C4-2B (cell line): ENCODE data around the gene UNC13B.

Experiments used
- H3K27ac ChIP-seq: fragments of 450-650 bp; 2 replicates; pipeline ENCODE4 v1.5.1; 2017
- CTCF ChIP-seq: fragments of 450-650 bp; conservative IDR thresholded peaks from 2 replicates; pipeline ENCODE4 v1.5.1; 2017; ENCODE audit warnings: mild to moderate bottlenecking
- ZFX ChIP-seq: fragments of 450-650 bp; IDR thresholded peaks from 2 replicates; pipeline ENCODE4 v1.6.1; 2017

UNC13B gene

GRCh38 chr9:35452481-35452880, 290.7 kb downstream of the UNC13B start:
- TF ChIP-seq CTCF = 0 out of 2 replicates have a peak, but pooled peaks have one; percentile 8
- no peak for TF ChIP-seq ZFX
- H3K27ac ChIP-seq = no peak overlapping the region

GRCh38 chr9:35453786-35454185, 292.0 kb downstream of the UNC13B start:
- TF ChIP-seq CTCF (no peak), ZFX (no peak)
- no peak overlapping the region for H3K27ac ChIP-seq
